Measurements from ENCODE around the gene ASXL3.

DNA sequence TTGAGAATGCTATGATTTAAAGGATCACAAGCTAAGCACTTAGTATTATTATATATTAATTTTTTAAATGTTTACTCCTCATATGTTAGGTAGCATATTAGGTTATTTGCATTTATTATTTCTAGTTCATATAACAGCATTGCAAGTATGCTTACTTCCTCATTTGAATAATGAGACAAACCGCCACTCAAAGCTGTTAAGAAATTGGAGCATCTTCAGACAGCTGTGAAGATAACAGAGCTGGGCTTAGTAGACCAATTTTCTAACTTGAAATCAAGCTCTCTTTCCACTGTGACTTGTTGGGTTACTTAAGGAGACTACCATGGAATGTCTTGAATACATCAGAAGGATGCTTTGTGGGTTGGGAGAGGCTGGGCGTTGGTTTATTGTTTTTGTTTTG, 139.3 kb downstream of the ASXL3 start:
- TF ChIP-seq CTCF (conservative IDR thresholded peaks at IDR 0.05) (no peak), EZH2 (IDR thresholded peaks at IDR 0.05; ENCODE audit: low read depth) (no peak)
